ENCODE data around the gene IL4I1. TPM values are rescaled to one million over a fixed set of nuclear protein-coding genes. Genes with fewer than 3 reads are reported as not detected.

Gene IL4I1
- total and polyA plus RNA-seq, 2 experiments from 2014 or later = 0.66 TPM; not detected in 1

- WGBS, 2 experiments (ENCODE audit: low coverage in 1 of 2, low lambda C conversion rate in 2 of 2, missing lambda C conversion rate in 2 of 2) = 71 to 72% methylated on average over 3 of the region's 3 CpGs
- H3K36me3 ChIP-seq (ENCODE audit: low read depth) = no peaks in the 10 kb centered on the region
- no peak overlapping the region for H3K4me2 ChIP-seq (ENCODE audit: unreplicated experiment)
- in situ Hi-C loops (cut with MboI) = no loop called here
- H4K20me1 ChIP-seq (ENCODE audit: insufficient read depth) = no peaks in the 10 kb centered on the region
- no peaks in the 10 kb centered on the region for H3K9me2 ChIP-seq (ENCODE audit: insufficient read depth)
- no peaks in the 10 kb centered on the region for H3K9me3 ChIP-seq (ENCODE audit: low read depth)
- DNase-seq = no peak
- peaks cover 9% of the 10 kb centered on the region for H3K4me1 ChIP-seq (ENCODE audit: insufficient read depth)
- H3F3A ChIP-seq (ENCODE audit: insufficient read depth) = peaks cover 35% of the 10 kb centered on the region
- H3K9ac ChIP-seq = no peak overlapping the region
- no peak overlapping the region for H3K4me3 ChIP-seq
- peaks cover 10% of the 10 kb centered on the region for H3K79me2 ChIP-seq (ENCODE audit: insufficient read depth)
- H2AFZ ChIP-seq = no peak overlapping the region
- no peak overlapping the region for H3K27ac ChIP-seq
- H3K27me3 ChIP-seq (replicated peaks; ENCODE audit: insufficient read depth) = no peaks in the 10 kb centered on the region
- TF ChIP-seq EZH2 (IDR thresholded peaks at IDR 0.05; ENCODE audit: insufficient read depth, poor library complexity, severe bottlenecking) (no peak), EZH2phosphoT487 (IDR thresholded peaks at IDR 0.05; ENCODE audit: insufficient read depth, low read depth) (no peak)
Observed at GRCh38 chr19:49845414-49845813, 51.3 kb downstream of the IL4I1 start.

- no peak overlapping the region for H2AFZ ChIP-seq
- H4K20me1 ChIP-seq (ENCODE audit: insufficient read depth) = no peaks in the 10 kb centered on the region
- peaks cover 26% of the 10 kb centered on the region for H3F3A ChIP-seq (ENCODE audit: insufficient read depth)
- no peaks in the 10 kb centered on the region for H3K9me2 ChIP-seq (ENCODE audit: insufficient read depth)
- 85 to 87% methylated on average over 18 of the region's 18 CpGs for WGBS, 2 experiments (ENCODE audit: low coverage in 1 of 2, low lambda C conversion rate in 2 of 2, missing lambda C conversion rate in 2 of 2)
- no peak for TF ChIP-seq EZH2phosphoT487 (IDR thresholded peaks at IDR 0.05; ENCODE audit: insufficient read depth, low read depth)
- in situ Hi-C loops (cut with MboI) = no loop called here
- H3K27me3 ChIP-seq (replicated peaks; ENCODE audit: insufficient read depth) = no peaks in the 10 kb centered on the region
- no peaks in the 10 kb centered on the region; the same call in 1 of the 2 replicates for H3K36me3 ChIP-seq (ENCODE audit: low read depth)
- no peak overlapping the region for H3K9ac ChIP-seq
- no peaks in the 10 kb centered on the region for H3K9me3 ChIP-seq (ENCODE audit: low read depth)
- H3K4me1 ChIP-seq (ENCODE audit: insufficient read depth) = peaks cover 9% of the 10 kb centered on the region
- DNase-seq = no peak
- no peak overlapping the region for H3K4me2 ChIP-seq (ENCODE audit: unreplicated experiment)
- no peak overlapping the region for H3K27ac ChIP-seq
- H3K4me3 ChIP-seq = no peak overlapping the region
- peaks cover 2% of the 10 kb centered on the region; the same call in 1 of the 2 replicates for H3K79me2 ChIP-seq (ENCODE audit: insufficient read depth)
Observed at GRCh38 chr19:49844138-49845095, 52.3 kb downstream of the IL4I1 start.

GRCh38 chr19:49843265-49843664 is 53.4 kb downstream of the IL4I1 start:
- no peak overlapping the region for H3K4me3 ChIP-seq
- H3K9me3 ChIP-seq (ENCODE audit: low read depth) = no peaks in the 10 kb centered on the region
- WGBS, 2 experiments (ENCODE audit: low coverage in 1 of 2, low lambda C conversion rate in 2 of 2, missing lambda C conversion rate in 2 of 2) = 86 to 89% methylated on average over 3 of the region's 3 CpGs
- peaks cover 3% of the 10 kb centered on the region; the same call in 1 of the 2 replicates for H3K4me1 ChIP-seq (ENCODE audit: insufficient read depth)
- peaks cover 11% of the 10 kb centered on the region; the same call in 1 of the 2 replicates for H3K36me3 ChIP-seq (ENCODE audit: low read depth)
- no peak overlapping the region for H3K9ac ChIP-seq
- no peak overlapping the region for H3K4me2 ChIP-seq (ENCODE audit: unreplicated experiment)
- in situ Hi-C loops (cut with MboI) = no loop called here
- no peak overlapping the region for H3K27ac ChIP-seq
- no peaks in the 10 kb centered on the region for H3K27me3 ChIP-seq (replicated peaks; ENCODE audit: insufficient read depth)
- no peak for TF ChIP-seq EZH2phosphoT487 (IDR thresholded peaks at IDR 0.05; ENCODE audit: insufficient read depth, low read depth)
- TF ChIP-seq EZH2 (IDR thresholded peaks at IDR 0.05; ENCODE audit: insufficient read depth, poor library complexity, severe bottlenecking) = no peak
- peaks cover 17% of the 10 kb centered on the region for H3F3A ChIP-seq (ENCODE audit: insufficient read depth)
- no peaks in the 10 kb centered on the region for H3K9me2 ChIP-seq (ENCODE audit: insufficient read depth)
- H2AFZ ChIP-seq = no peak overlapping the region
- no peaks in the 10 kb centered on the region for H4K20me1 ChIP-seq (ENCODE audit: insufficient read depth)
- H3K79me2 ChIP-seq (ENCODE audit: insufficient read depth) = no peaks in the 10 kb centered on the region
- DNase-seq = no peak

- Histone ChIP-seq H3K27ac (no peak overlapping the region), H3K27me3 (replicated peaks; ENCODE audit: insufficient read depth) (no peaks in the 10 kb centered on the region), H3F3A (ENCODE audit: insufficient read depth) (peaks cover 9% of the 10 kb centered on the region; the same call in 1 of the 2 replicates), H4K20me1 (ENCODE audit: insufficient read depth) (no peaks in the 10 kb centered on the region), H3K4me2 (ENCODE audit: unreplicated experiment) (no peak overlapping the region), H3K4me1 (ENCODE audit: insufficient read depth) (no peaks in the 10 kb centered on the region), H3K9me3 (ENCODE audit: low read depth) (no peaks in the 10 kb centered on the region), H3K36me3 (ENCODE audit: low read depth) (peaks cover 11% of the 10 kb centered on the region; the same call in 1 of the 2 replicates), H3K79me2 (ENCODE audit: insufficient read depth) (no peaks in the 10 kb centered on the region), H3K9ac (no peak overlapping the region), H3K9me2 (ENCODE audit: insufficient read depth) (no peaks in the 10 kb centered on the region), H2AFZ (no peak overlapping the region), H3K4me3 (no peak overlapping the region)
- WGBS, 2 experiments (ENCODE audit: low coverage in 1 of 2, low lambda C conversion rate in 2 of 2, missing lambda C conversion rate in 2 of 2) = 85 to 88% methylated on average over 16 to 17 of the region's 17 CpGs
- in situ Hi-C loops (cut with MboI) = no loop called here
- no peak for DNase-seq
- no peak for TF ChIP-seq EZH2phosphoT487 (IDR thresholded peaks at IDR 0.05; ENCODE audit: insufficient read depth, low read depth)
- TF ChIP-seq EZH2 (IDR thresholded peaks at IDR 0.05; ENCODE audit: insufficient read depth, poor library complexity, severe bottlenecking) = no peak
Observed at GRCh38 chr19:49840736-49841249, 55.9 kb downstream of the IL4I1 start.
